ENCODE results near the gene KRTAP12-1.

The KRTAP12-1 gene

GRCh38 chr21:44681861-44682579, at the start of gene KRTAP12-1:
Gene KRTAP12-1, minus strand, starts transcription at chr21:44682163. Its CDS starts 40 bp downstream, at chr21:44682123.
- FAIRE-seq (no peak), DNase-seq (ENCODE audit: insufficient read length, low spot score) (no peak)

GRCh38 chr21:44730951-44731579, 49.1 kb upstream of the KRTAP12-1 start:
- DNase-seq (ENCODE audit: insufficient read length, low spot score) (no peak), FAIRE-seq (no peak)

GRCh38 chr21:44730028-44730395, 48.0 kb upstream of the KRTAP12-1 start:
- DNase-seq (ENCODE audit: insufficient read length, low spot score) (no peak), FAIRE-seq (no peak)

- FAIRE-seq (no peak), DNase-seq (ENCODE audit: insufficient read length, low spot score) (no peak)
Observed at GRCh38 chr21:44729336-44730027, 47.5 kb upstream of the KRTAP12-1 start.

GRCh38 chr21:44728716-44729115, 46.8 kb upstream of the KRTAP12-1 start:
- no peak for DNase-seq (ENCODE audit: insufficient read length, low spot score)
- no peak for FAIRE-seq

GRCh38 chr21:44727757-44728156, 45.8 kb upstream of the KRTAP12-1 start:
- DNase-seq (ENCODE audit: insufficient read length, low spot score) (no peak), FAIRE-seq (no peak)

GRCh38 chr21:44727321-44727720, 45.4 kb upstream of the KRTAP12-1 start:
- no peak for DNase-seq (ENCODE audit: insufficient read length, low spot score)
- no peak for FAIRE-seq

GRCh38 chr21:44726826-44727225, 44.9 kb upstream of the KRTAP12-1 start:
- no peak for FAIRE-seq
- no peak for DNase-seq (ENCODE audit: insufficient read length, low spot score)

- no peak for DNase-seq (ENCODE audit: insufficient read length, low spot score)
- no peak for FAIRE-seq
Observed at GRCh38 chr21:44724926-44725325, 43.0 kb upstream of the KRTAP12-1 start.

- FAIRE-seq, result no peak
Observed at GRCh38 chr21:44724196-44724595, 42.2 kb upstream of the KRTAP12-1 start.

GRCh38 chr21:44723177-44724131, 41.5 kb upstream of the KRTAP12-1 start:
- DNase-seq (ENCODE audit: insufficient read length, low spot score) (no peak), FAIRE-seq (no peak)

More at GRCh38 chr21:44724196-44724595, 42.2 kb upstream of the KRTAP12-1 start:
- DNase-seq (ENCODE audit: insufficient read length, low spot score), result no peak

GRCh38 chr21:44722731-44723130, 40.8 kb upstream of the KRTAP12-1 start:
- DNase-seq (ENCODE audit: insufficient read length, low spot score) (no peak), FAIRE-seq (no peak)

- FAIRE-seq (no peak), DNase-seq (ENCODE audit: insufficient read length, low spot score) (no peak)
Observed at GRCh38 chr21:44720170-44720569, 38.2 kb upstream of the KRTAP12-1 start.

- no peak for DNase-seq (ENCODE audit: insufficient read length, low spot score)
- FAIRE-seq, result no peak
Observed at GRCh38 chr21:44718571-44718970, 36.6 kb upstream of the KRTAP12-1 start.

GRCh38 chr21:44718093-44718492, 36.1 kb upstream of the KRTAP12-1 start:
- no peak for FAIRE-seq
- no peak for DNase-seq (ENCODE audit: insufficient read length, low spot score)

GRCh38 chr21:44716984-44717383, 35.0 kb upstream of the KRTAP12-1 start:
- no peak for FAIRE-seq
- DNase-seq (ENCODE audit: insufficient read length, low spot score), result no peak

GRCh38 chr21:44714905-44715304, 32.9 kb upstream of the KRTAP12-1 start:
- FAIRE-seq (no peak), DNase-seq (ENCODE audit: insufficient read length, low spot score) (no peak)

- DNase-seq (ENCODE audit: insufficient read length, low spot score) (no peak), FAIRE-seq (no peak)
Observed at GRCh38 chr21:44713846-44714245, 31.9 kb upstream of the KRTAP12-1 start.

GRCh38 chr21:44713130-44713529, 31.2 kb upstream of the KRTAP12-1 start:
- FAIRE-seq (no peak), DNase-seq (ENCODE audit: insufficient read length, low spot score) (no peak)

- DNase-seq (ENCODE audit: insufficient read length, low spot score) (no peak), FAIRE-seq (no peak)
Observed at GRCh38 chr21:44712203-44713028, 30.5 kb upstream of the KRTAP12-1 start.
